RWPE1 (cell line): Measurements from ENCODE around the gene C22orf31.
A peak's percentile ranks its signal among the peaks of the same experiment; 100 is the strongest.
"Not testable (repeated sequence)": the region's sequence is repeated elsewhere in the genome, so short reads cannot be mapped to it uniquely, and the experiment has no call there.

Experiments used
- CTCF ChIA-PET: fragments of 350-600 bp; sonication (Branson Sonifier 250); formaldehyde crosslinking; extraction: SDS; loops from one replicate; lab custom pipeline; 2021; lab: Yijun Ruan, JAX
- POLR2A ChIA-PET: fragments of 400-600 bp; formaldehyde crosslinking; extraction: SDS; loops from one replicate; lab custom pipeline; 2020; ENCODE audit warnings: antibody characterized with exemption; ENCODE audit not compliant: low non-redundant PET; lab: Yijun Ruan, JAX
- DNase-seq: peaks from one replicate; pipeline ENCODE4 v3.0.0; 2012; ENCODE audit warnings: low spot score
- H3K27ac ChIP-seq: fragments of 450-650 bp; 2 replicates; pipeline ENCODE4 v1.5.1; 2017
- TF ChIP-seq, protein P1 (sequence below): fragments of 450-650 bp; conservative IDR thresholded peaks from 2 replicates; pipeline ENCODE4 v1.5.1; 2017; ENCODE audit warnings: low read depth, mild to moderate bottlenecking

Gene C22orf31

GRCh38 chr22:29040385-29041275 lies 21.0 kb downstream of the C22orf31 start:
- TF ChIP-seq, protein P1, sequence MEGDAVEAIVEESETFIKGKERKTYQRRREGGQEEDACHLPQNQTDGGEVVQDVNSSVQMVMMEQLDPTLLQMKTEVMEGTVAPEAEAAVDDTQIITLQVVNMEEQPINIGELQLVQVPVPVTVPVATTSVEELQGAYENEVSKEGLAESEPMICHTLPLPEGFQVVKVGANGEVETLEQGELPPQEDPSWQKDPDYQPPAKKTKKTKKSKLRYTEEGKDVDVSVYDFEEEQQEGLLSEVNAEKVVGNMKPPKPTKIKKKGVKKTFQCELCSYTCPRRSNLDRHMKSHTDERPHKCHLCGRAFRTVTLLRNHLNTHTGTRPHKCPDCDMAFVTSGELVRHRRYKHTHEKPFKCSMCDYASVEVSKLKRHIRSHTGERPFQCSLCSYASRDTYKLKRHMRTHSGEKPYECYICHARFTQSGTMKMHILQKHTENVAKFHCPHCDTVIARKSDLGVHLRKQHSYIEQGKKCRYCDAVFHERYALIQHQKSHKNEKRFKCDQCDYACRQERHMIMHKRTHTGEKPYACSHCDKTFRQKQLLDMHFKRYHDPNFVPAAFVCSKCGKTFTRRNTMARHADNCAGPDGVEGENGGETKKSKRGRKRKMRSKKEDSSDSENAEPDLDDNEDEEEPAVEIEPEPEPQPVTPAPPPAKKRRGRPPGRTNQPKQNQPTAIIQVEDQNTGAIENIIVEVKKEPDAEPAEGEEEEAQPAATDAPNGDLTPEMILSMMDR, result peak; percentile 97
- POLR2A ChIA-PET, result no interaction called here
- CTCF ChIA-PET, result interaction anchor here (0.5 to 1.5 kb wide), 11 partner anchors 10 to 1198 kb away, joined by 3 to 7 read pairs (median 3); no protein-coding TSS in a partner anchor
- H3K27ac ChIP-seq, result no peak overlapping the region
- peak; percentile 45 for DNase-seq

DNA sequence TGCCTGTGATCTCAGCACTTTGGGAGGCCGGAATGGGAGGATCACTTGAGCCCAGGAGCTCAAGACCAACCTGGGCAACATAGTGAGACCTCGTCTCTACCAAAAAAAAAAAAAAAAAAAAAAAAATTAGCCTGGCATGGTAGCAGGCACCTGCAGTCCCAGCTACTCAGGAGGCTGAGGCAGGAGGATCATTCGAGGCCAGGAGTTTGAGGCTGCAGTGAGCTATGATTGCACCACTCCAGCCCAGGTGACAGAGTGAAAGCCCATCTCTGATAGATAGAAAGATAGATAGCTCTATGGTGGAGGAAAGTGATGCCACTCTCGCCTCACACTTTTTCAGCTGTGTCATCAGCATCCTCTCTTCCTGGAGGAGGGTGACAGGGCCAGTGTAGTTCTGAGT lies 21.9 kb downstream of the C22orf31 start:
- DNase-seq, POLR2A ChIA-PET, H3K27ac ChIP-seq: not testable (repeated sequence)
- CTCF ChIA-PET, result interaction anchor here (1.5 kb wide), 1 partner anchor 210 kb away, joined by 7 read pairs; no protein-coding TSS in a partner anchor

GRCh38 chr22:29039148-29039547 lies 22.5 kb downstream of the C22orf31 start:
- DNase-seq, result no peak
- CTCF ChIA-PET, result interaction anchor here (0.9 kb wide), 1 partner anchor 183 kb away, joined by 3 read pairs; no protein-coding TSS in a partner anchor
- TF ChIP-seq, protein P1, result no peak
- H3K27ac ChIP-seq, result no peak overlapping the region
- POLR2A ChIA-PET, result no interaction called here

- no peak overlapping the region for H3K27ac ChIP-seq
- TF ChIP-seq, protein P1, result no peak
- DNase-seq, result no peak
- ChIA-PET CTCF (no interaction called here), POLR2A (no interaction called here)
Measured at GRCh38 chr22:29037340-29037932, 24.2 kb downstream of the C22orf31 start.

- DNase-seq, result no peak
- CTCF ChIA-PET, result no interaction called here
- POLR2A ChIA-PET, result no interaction called here
- TF ChIP-seq, protein P1, result no peak
- H3K27ac ChIP-seq, result no peak overlapping the region
Measured at GRCh38 chr22:29032584-29032983, 29.0 kb downstream of the C22orf31 start.

GRCh38 chr22:29032014-29032475 lies 29.6 kb downstream of the C22orf31 start:
- DNase-seq, result no peak
- TF ChIP-seq, protein P1, result no peak
- ChIA-PET CTCF (interaction anchor here (1.7 kb wide), 1 partner anchor 9 kb away, joined by 7 read pairs; no protein-coding TSS in a partner anchor), POLR2A (no interaction called here)
- H3K27ac ChIP-seq, result peak overlapping the region; percentile 75
